PC-9 (cell line): ENCODE data around the gene CROCC2. TPM values are rescaled to one million over a fixed set of nuclear protein-coding genes. Genes with fewer than 3 reads are reported as not detected.

Source experiments
- BruUV-seq: library from RNA; stranded (reverse); fragments of 400-500 nt; replicated peaks from 2 replicates; lab custom pipeline; 2021; lab: Mats Ljungman, UMichigan
- CTCF ChIA-PET: fragments of 300-600 bp; sonication (Branson Sonifier 250); formaldehyde crosslinking; loops from one replicate; lab custom pipeline; 2022; ENCODE audit warnings: antibody characterized with exemption; lab: Charles Lee
- POLR2A ChIA-PET: fragments of 300-600 bp; sonication (Branson Sonifier 250); formaldehyde crosslinking; loops from one replicate; lab custom pipeline; 2022; ENCODE audit warnings: antibody characterized with exemption; ENCODE audit not compliant: unreplicated experiment; lab: Charles Lee
- DNase-seq, 2 experiments: peaks; one replicate each; pipeline versions ENCODE4 v3.0.0 to v3.0.0-alpha.2; 2015 to 2022; ENCODE audit warnings: mixed read lengths in 1 of 2
- H2AFZ ChIP-seq: fragments of 200-600 bp; sonication (generic); 2 replicates; pipeline ENCODE4 v1.8.1; 2017; ENCODE audit warnings: antibody characterized with exemption
- H3F3A ChIP-seq: fragments of 200-600 bp; sonication (generic); 2 replicates; pipeline ENCODE4 v1.8.1; 2017; ENCODE audit warnings: antibody characterized with exemption, mild to moderate bottlenecking, low read depth; ENCODE audit not compliant: insufficient read depth
- H3K27ac ChIP-seq: fragments of 200-600 bp; sonication (generic); 2 replicates; pipeline ENCODE4 v1.6.1; 2016; ENCODE audit warnings: mixed run types
- H3K27me3 ChIP-seq: fragments of 200-600 bp; sonication (generic); 2 replicates; pipeline ENCODE4 v1.6.1; 2016; ENCODE audit warnings: low read depth, mixed run types; ENCODE audit not compliant: insufficient read depth
- H3K36me3 ChIP-seq: fragments of 200-600 bp; sonication (generic); 2 replicates; pipeline ENCODE4 v1.6.1; 2016; ENCODE audit warnings: low read depth, mixed run types
- H3K4me1 ChIP-seq: fragments of 200-600 bp; sonication (generic); replicated peaks from 2 replicates; pipeline ENCODE4 v1.6.1; 2016; ENCODE audit warnings: mixed run types; ENCODE audit not compliant: insufficient read depth
- H3K4me2 ChIP-seq: fragments of 200-600 bp; sonication (generic); 2 replicates; pipeline ENCODE4 v1.6.1; 2017; ENCODE audit warnings: mixed run types
- H3K4me3 ChIP-seq: fragments of 200-600 bp; sonication (generic); 2 replicates; pipeline ENCODE4 v1.6.1; 2016; ENCODE audit warnings: mixed run types
- H3K79me2 ChIP-seq: fragments of 200-600 bp; sonication (generic); 2 replicates; pipeline ENCODE4 v1.6.1; 2017; ENCODE audit warnings: low read depth, mixed run types
- H3K9me2 ChIP-seq: fragments of 200-600 bp; sonication (generic); 2 replicates; pipeline ENCODE4 v1.8.1; 2017; ENCODE audit warnings: mild to moderate bottlenecking; ENCODE audit not compliant: insufficient read depth
- H3K9me3 ChIP-seq: fragments of 200-600 bp; sonication (generic); 2 replicates; pipeline ENCODE4 v1.8.1; 2016; ENCODE audit warnings: low read depth; ENCODE audit not compliant: insufficient read depth
- H4K20me1 ChIP-seq: fragments of 200-600 bp; sonication (generic); 2 replicates; pipeline ENCODE4 v1.8.1; 2017; ENCODE audit not compliant: insufficient read depth
- EZH2 ChIP-seq: fragments of 200-600 bp; sonication (generic); IDR thresholded peaks from 2 replicates; pipeline ENCODE4 v1.8.0; 2017; ENCODE audit warnings: antibody characterized with exemption, low read depth
- intact Hi-C: fragments of 100-400 bp; cut with micrococcal nuclease; formaldehyde crosslinking; loops from one replicate; pipeline ENCODE4 v1.10.0; 2022; ENCODE audit not compliant: unreplicated experiment
- total RNA-seq: library from RNA; stranded (reverse); gene quantifications from 2 replicates; pipeline ENCODE4 v1.2.3, GENCODE V29; 2021
- TF ChIP-seq, protein P1 (sequence below): fragments of 200-600 bp; sonication (generic); conservative IDR thresholded peaks from 2 replicates; pipeline ENCODE4 v1.6.1; 2017; ENCODE audit warnings: mixed run types, antibody characterized with exemption, mild to moderate bottlenecking, moderate library complexity

CROCC2 gene
- total RNA-seq, 1 experiment from 2014 or later: not detected

DNA sequence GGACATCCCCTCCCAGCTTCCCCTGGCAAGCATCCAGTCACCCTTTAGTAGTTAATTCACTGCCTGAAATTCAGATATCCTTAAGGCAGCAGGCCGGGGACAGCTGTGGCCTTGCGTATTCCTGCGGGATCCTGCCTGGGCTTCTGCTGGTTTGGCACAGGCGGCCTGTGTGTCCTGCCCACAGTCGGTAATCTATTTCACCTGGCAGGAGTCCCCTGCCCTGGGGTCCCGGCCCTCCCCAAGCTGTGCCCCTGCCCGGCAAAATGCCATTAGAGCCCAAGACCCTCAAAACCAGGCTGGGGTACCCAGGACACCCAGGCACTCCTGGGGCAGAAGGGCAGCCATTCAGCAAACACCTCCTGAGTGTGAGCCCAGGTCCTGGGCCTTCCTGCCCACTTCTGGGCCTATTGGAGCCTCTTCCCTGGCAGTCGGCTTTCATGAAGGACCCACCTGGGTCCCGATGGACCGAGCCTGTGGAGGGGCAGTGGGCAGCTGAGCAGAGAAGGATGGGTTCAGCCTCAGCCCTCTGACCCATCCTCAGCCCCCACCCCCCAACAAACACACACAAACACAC lies 11.6 kb downstream of the CROCC2 start:
- Histone ChIP-seq H3K4me2 (no peak overlapping the region), H3K9me3 (no peaks in the 10 kb centered on the region), H2AFZ (no peak overlapping the region), H4K20me1 (no peaks in the 10 kb centered on the region), H3K9me2 (no peaks in the 10 kb centered on the region), H3K36me3 (no peaks in the 10 kb centered on the region), H3F3A (peaks cover 4% of the 10 kb centered on the region; the same call in 1 of the 2 replicates), H3K27ac (no peak overlapping the region), H3K79me2 (no peaks in the 10 kb centered on the region), H3K4me3 (no peak overlapping the region), H3K4me1 (peaks cover 10% of the 10 kb centered on the region), H3K27me3 (no peaks in the 10 kb centered on the region)
- no TSS peak for BruUV-seq
- peak in 1 of 2 experiments; percentile 4 for DNase-seq
- TF ChIP-seq EZH2: no peak
- TF ChIP-seq, protein P1, sequence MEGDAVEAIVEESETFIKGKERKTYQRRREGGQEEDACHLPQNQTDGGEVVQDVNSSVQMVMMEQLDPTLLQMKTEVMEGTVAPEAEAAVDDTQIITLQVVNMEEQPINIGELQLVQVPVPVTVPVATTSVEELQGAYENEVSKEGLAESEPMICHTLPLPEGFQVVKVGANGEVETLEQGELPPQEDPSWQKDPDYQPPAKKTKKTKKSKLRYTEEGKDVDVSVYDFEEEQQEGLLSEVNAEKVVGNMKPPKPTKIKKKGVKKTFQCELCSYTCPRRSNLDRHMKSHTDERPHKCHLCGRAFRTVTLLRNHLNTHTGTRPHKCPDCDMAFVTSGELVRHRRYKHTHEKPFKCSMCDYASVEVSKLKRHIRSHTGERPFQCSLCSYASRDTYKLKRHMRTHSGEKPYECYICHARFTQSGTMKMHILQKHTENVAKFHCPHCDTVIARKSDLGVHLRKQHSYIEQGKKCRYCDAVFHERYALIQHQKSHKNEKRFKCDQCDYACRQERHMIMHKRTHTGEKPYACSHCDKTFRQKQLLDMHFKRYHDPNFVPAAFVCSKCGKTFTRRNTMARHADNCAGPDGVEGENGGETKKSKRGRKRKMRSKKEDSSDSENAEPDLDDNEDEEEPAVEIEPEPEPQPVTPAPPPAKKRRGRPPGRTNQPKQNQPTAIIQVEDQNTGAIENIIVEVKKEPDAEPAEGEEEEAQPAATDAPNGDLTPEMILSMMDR: no peak
- CTCF ChIA-PET: no interaction called here
- intact Hi-C loops: no loop called here
- POLR2A ChIA-PET: no interaction called here

DNA sequence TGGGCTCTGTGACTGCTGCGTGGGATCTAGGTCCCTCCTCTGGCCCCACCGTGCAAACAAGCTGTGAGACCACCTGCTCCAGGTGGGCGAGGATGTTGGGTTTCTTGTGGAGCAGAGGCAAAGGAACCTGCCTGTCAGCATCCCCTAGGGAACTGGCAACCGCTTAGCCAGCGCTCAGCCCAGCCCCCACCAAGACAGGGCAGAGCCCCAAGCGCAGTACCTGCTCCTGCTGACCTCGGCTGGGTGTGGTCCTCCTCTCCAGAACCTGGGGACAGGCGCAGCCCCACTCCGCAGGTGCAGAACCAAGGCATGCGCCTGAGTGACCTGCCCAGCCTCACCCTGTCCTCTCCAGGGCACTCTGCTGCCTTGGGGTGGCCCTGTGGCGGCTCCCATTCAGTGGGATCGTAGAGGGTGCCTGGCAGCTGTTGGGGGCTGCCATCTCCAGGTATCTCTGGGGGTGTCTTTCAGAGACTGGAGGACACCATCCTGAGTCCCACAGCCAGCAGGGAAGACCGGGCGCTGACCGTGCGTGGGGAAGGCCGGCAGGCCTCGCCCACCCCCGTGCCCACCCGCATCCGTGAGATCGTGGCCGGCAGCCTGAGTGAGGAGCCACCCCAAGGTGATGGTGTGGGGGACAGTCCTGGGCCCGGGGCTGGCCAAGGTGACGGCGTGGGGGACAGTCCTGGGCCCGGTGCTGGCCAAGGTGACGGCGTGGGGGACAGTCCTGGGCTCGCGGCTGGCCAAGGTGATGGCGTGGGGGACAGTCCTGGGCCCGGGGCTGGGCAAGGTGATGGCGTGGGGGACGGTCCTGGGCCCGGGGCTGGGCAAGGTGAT lies 12.3 kb downstream of the CROCC2 start:
- Histone ChIP-seq H3K9me2 (no peaks in the 10 kb centered on the region), H3K27ac (no peak overlapping the region), H4K20me1 (no peaks in the 10 kb centered on the region), H3K27me3 (no peaks in the 10 kb centered on the region), H2AFZ (no peak overlapping the region), H3K4me3 (no peak overlapping the region), H3K79me2 (no peaks in the 10 kb centered on the region), H3K4me1 (peaks cover 3% of the 10 kb centered on the region), H3F3A (peaks cover 7% of the 10 kb centered on the region; the same call in 1 of the 2 replicates), H3K4me2 (no peak overlapping the region), H3K9me3 (no peaks in the 10 kb centered on the region), H3K36me3 (no peaks in the 10 kb centered on the region)
- no TSS peak for BruUV-seq
- TF ChIP-seq EZH2: no peak
- TF ChIP-seq, protein P1: no peak
- CTCF ChIA-PET: no interaction called here
- POLR2A ChIA-PET: no interaction called here
- intact Hi-C loops: no loop called here
- DNase-seq: peak in 1 of 2 experiments; percentile 61

DNA sequence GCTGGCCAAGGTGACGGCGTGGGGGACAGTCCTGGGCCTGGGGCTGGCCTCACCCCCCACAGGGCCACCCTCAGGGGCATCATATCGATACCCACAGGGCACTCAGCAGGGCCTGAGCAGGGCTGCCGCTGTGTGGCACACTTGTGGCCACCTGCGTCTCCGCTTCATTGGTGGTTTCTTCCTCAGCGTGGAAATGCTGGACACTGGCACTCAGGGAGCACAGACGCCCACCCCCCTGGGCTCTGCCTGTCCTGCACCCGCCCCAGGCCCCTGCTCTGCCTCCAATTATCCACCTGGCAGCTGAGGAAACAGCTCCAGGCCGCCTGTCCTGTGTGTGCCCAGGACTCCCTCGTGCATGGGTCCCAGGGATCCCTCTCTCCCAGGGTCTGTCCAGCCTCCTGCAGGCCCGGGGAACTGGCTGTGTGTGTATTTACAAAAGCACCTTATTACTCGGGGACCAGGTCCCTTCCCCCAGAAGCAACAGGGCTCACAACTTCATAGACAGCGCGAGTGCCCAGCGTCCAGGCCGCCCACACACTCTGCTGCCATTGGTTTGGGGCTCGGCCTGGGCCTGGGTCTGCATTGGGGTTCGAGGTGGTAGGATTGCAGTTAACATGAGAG lies 13.1 kb downstream of the CROCC2 start:
- TF ChIP-seq EZH2: no peak
- TF ChIP-seq, protein P1: no peak
- H3K79me2 ChIP-seq: no peaks in the 10 kb centered on the region
- H3K9me2 ChIP-seq: no peaks in the 10 kb centered on the region
- H3K27ac ChIP-seq: no peak overlapping the region
- BruUV-seq: no TSS peak
- H2AFZ ChIP-seq: no peak overlapping the region
- no peak for DNase-seq
- H4K20me1 ChIP-seq: no peaks in the 10 kb centered on the region
- no peaks in the 10 kb centered on the region for H3K4me1 ChIP-seq
- H3K4me2 ChIP-seq: no peak overlapping the region
- no peaks in the 10 kb centered on the region for H3K36me3 ChIP-seq
- H3K4me3 ChIP-seq: no peak overlapping the region
- POLR2A ChIA-PET: no interaction called here
- CTCF ChIA-PET: interaction anchor here (0.7 kb wide), 1 partner anchor 263 kb away, joined by 6 read pairs; no protein-coding TSS in a partner anchor
- intact Hi-C loops: no loop called here
- peaks cover 7% of the 10 kb centered on the region; the same call in 1 of the 2 replicates for H3F3A ChIP-seq
- no peaks in the 10 kb centered on the region for H3K9me3 ChIP-seq
- H3K27me3 ChIP-seq: no peaks in the 10 kb centered on the region
